HG02759 (cell line): ENCODE data around the gene FHIP2A.
"Not testable (repeated sequence)": the region's sequence is repeated elsewhere in the genome, so short reads cannot be mapped to it uniquely, and the experiment has no call there.

Experiments used
- ATAC-seq: cut with Tn5 transposase; IDR thresholded peaks from one replicate; pipeline ENCODE4 v1.9.1; 2021; ENCODE audit warnings: mild to moderate bottlenecking, moderate library complexity; ENCODE audit not compliant: unreplicated experiment

FHIP2A gene

GRCh38 chr10:114855776-114856543, 34.4 kb downstream of the FHIP2A start:
- no peak for ATAC-seq

GRCh38 chr10:114856544-114857287, 35.1 kb downstream of the FHIP2A start:
- ATAC-seq = no peak

GRCh38 chr10:114857288-114857565, 35.6 kb downstream of the FHIP2A start:
- not testable (repeated sequence) for ATAC-seq

GRCh38 chr10:114857922-114858629, 36.5 kb downstream of the FHIP2A start:
- no peak for ATAC-seq

- no peak for ATAC-seq
These were observed 37.6 kb downstream of the FHIP2A start for GRCh38 chr10:114859222-114859621.

- no peak for ATAC-seq
These were observed 40.9 kb downstream of the FHIP2A start for GRCh38 chr10:114862456-114862855.

- no peak for ATAC-seq
These were observed 45.8 kb downstream of the FHIP2A start for GRCh38 chr10:114867365-114867764.

GRCh38 chr10:114868870-114869519, 47.4 kb downstream of the FHIP2A start:
- no peak for ATAC-seq

GRCh38 chr10:114869520-114869892, 47.9 kb downstream of the FHIP2A start:
- no peak for ATAC-seq

- ATAC-seq = no peak
These were observed 48.9 kb downstream of the FHIP2A start for GRCh38 chr10:114870486-114870885.

GRCh38 chr10:114871379-114871778, 49.8 kb downstream of the FHIP2A start:
- no peak for ATAC-seq
